Measurements from ENCODE around the gene CNGA1.

CNGA1 gene

GRCh38 chr4:47972181-47972580, 44.3 kb downstream of the CNGA1 start:
- WGBS (ENCODE audit: extremely low coverage, insufficient coverage, insufficient read length), result no CpG with 5 or more reads among the region's 1 CpG
- Histone ChIP-seq H3K79me2 (ENCODE audit: control insufficient read depth, insufficient read depth, low read length, poor library complexity) (no peaks in the 10 kb centered on the region), H2BK120ac (ENCODE audit: insufficient read depth, low read length, poor library complexity) (no peak overlapping the region), H3K27me3 (ENCODE audit: insufficient read depth, low read length) (no peaks in the 10 kb centered on the region), H3K4ac (ENCODE audit: low read depth, low read length) (no peak overlapping the region), H3K9ac (ENCODE audit: low read length) (no peak overlapping the region), H3K18ac (ENCODE audit: low read length) (no peak overlapping the region), H3K4me1 (ENCODE audit: control insufficient read depth in 1 of 2, insufficient read depth in 2 of 2, low read length in 2 of 2) (no peaks in the 10 kb centered on the region), H4K91ac (ENCODE audit: low read depth, low read length) (no peak overlapping the region), H3K36me3 (ENCODE audit: control insufficient read depth in 1 of 2, insufficient read depth in 2 of 2, low read length in 2 of 2) (no peaks in the 10 kb centered on the region), H3K23ac (ENCODE audit: low read length) (no peak overlapping the region), H2BK5ac (ENCODE audit: low read depth, low read length, poor library complexity) (no peak overlapping the region), H3K79me1 (ENCODE audit: low read length) (no peaks in the 10 kb centered on the region), H3K27ac (ENCODE audit: low read depth, low read length) (no peak overlapping the region), H3K4me3 (ENCODE audit: low read depth, low read length) (no peak overlapping the region), H3K4me2 (ENCODE audit: low read length) (no peak overlapping the region), H2AFZ (ENCODE audit: insufficient read depth, low read length, poor library complexity) (no peak overlapping the region), H3K14ac (ENCODE audit: low read length) (no peak overlapping the region), H3K9me3 (ENCODE audit: insufficient read depth, low read depth, low read length) (no peaks in the 10 kb centered on the region), H4K8ac (ENCODE audit: low read depth, low read length) (no peak overlapping the region), H2AK5ac (ENCODE audit: low read length) (no peak overlapping the region), H2BK12ac (ENCODE audit: low read length) (no peak overlapping the region), H4K12ac (ENCODE audit: low read depth, low read length) (no peak overlapping the region)
- no peak for DNase-seq

GRCh38 chr4:47968847-47969246, 47.6 kb downstream of the CNGA1 start:
- Histone ChIP-seq H3K4me3 (ENCODE audit: low read depth, low read length) (no peak overlapping the region), H4K91ac (ENCODE audit: low read depth, low read length) (no peak overlapping the region), H3K14ac (ENCODE audit: low read length) (no peak overlapping the region), H3K9me3 (ENCODE audit: insufficient read depth, low read depth, low read length) (no peaks in the 10 kb centered on the region), H2BK120ac (ENCODE audit: insufficient read depth, low read length, poor library complexity) (no peak overlapping the region), H3K36me3 (ENCODE audit: control insufficient read depth in 1 of 2, insufficient read depth in 2 of 2, low read length in 2 of 2) (no peaks in the 10 kb centered on the region), H3K79me1 (ENCODE audit: low read length) (no peaks in the 10 kb centered on the region), H3K4me2 (ENCODE audit: low read length) (no peak overlapping the region), H2BK5ac (ENCODE audit: low read depth, low read length, poor library complexity) (no peak overlapping the region), H3K18ac (ENCODE audit: low read length) (no peak overlapping the region), H2AK5ac (ENCODE audit: low read length) (no peak overlapping the region), H3K9ac (ENCODE audit: low read length) (no peak overlapping the region), H3K4ac (ENCODE audit: low read depth, low read length) (no peak overlapping the region), H3K79me2 (ENCODE audit: control insufficient read depth, insufficient read depth, low read length, poor library complexity) (no peaks in the 10 kb centered on the region), H3K4me1 (ENCODE audit: control insufficient read depth in 1 of 2, insufficient read depth in 2 of 2, low read length in 2 of 2) (no peaks in the 10 kb centered on the region), H3K27me3 (ENCODE audit: insufficient read depth, low read length) (no peaks in the 10 kb centered on the region), H4K8ac (ENCODE audit: low read depth, low read length) (no peak overlapping the region), H3K27ac (ENCODE audit: low read depth, low read length) (no peak overlapping the region), H4K12ac (ENCODE audit: low read depth, low read length) (no peak overlapping the region), H3K23ac (ENCODE audit: low read length) (no peak overlapping the region), H2BK12ac (ENCODE audit: low read length) (no peak overlapping the region), H2AFZ (ENCODE audit: insufficient read depth, low read length, poor library complexity) (no peak overlapping the region)
- no peak for DNase-seq

GRCh38 chr4:47954677-47955076, 61.8 kb downstream of the CNGA1 start:
- no CpG with 5 or more reads among the region's 6 CpGs for WGBS (ENCODE audit: extremely low coverage, insufficient coverage, insufficient read length)

GRCh38 chr4:47954245-47954644, 62.2 kb downstream of the CNGA1 start:
- Histone ChIP-seq H2AFZ (ENCODE audit: insufficient read depth, low read length, poor library complexity) (no peak overlapping the region), H3K27me3 (ENCODE audit: insufficient read depth, low read length) (no peaks in the 10 kb centered on the region), H2BK12ac (ENCODE audit: low read length) (no peak overlapping the region), H4K12ac (ENCODE audit: low read depth, low read length) (no peak overlapping the region), H4K8ac (ENCODE audit: low read depth, low read length) (no peak overlapping the region), H3K27ac (ENCODE audit: low read depth, low read length) (no peak overlapping the region), H3K23ac (ENCODE audit: low read length) (no peak overlapping the region), H3K36me3 (ENCODE audit: control insufficient read depth in 1 of 2, insufficient read depth in 2 of 2, low read length in 2 of 2) (no peaks in the 10 kb centered on the region), H3K9me3 (ENCODE audit: insufficient read depth, low read depth, low read length) (no peaks in the 10 kb centered on the region), H3K79me2 (ENCODE audit: control insufficient read depth, insufficient read depth, low read length, poor library complexity) (no peaks in the 10 kb centered on the region), H3K18ac (ENCODE audit: low read length) (no peak overlapping the region), H3K4me3 (ENCODE audit: low read depth, low read length) (no peak overlapping the region), H4K91ac (ENCODE audit: low read depth, low read length) (no peak overlapping the region), H3K4me2 (ENCODE audit: low read length) (no peak overlapping the region), H3K9ac (ENCODE audit: low read length) (no peak overlapping the region), H3K14ac (ENCODE audit: low read length) (no peak overlapping the region), H3K79me1 (ENCODE audit: low read length) (no peaks in the 10 kb centered on the region), H3K4me1 (ENCODE audit: control insufficient read depth in 1 of 2, insufficient read depth in 2 of 2, low read length in 2 of 2) (no peaks in the 10 kb centered on the region), H2AK5ac (ENCODE audit: low read length) (no peak overlapping the region), H2BK5ac (ENCODE audit: low read depth, low read length, poor library complexity) (no peak overlapping the region), H3K4ac (ENCODE audit: low read depth, low read length) (no peak overlapping the region), H2BK120ac (ENCODE audit: insufficient read depth, low read length, poor library complexity) (no peak overlapping the region)
- no peak for DNase-seq
- no CpG with 5 or more reads among the region's 10 CpGs for WGBS (ENCODE audit: extremely low coverage, insufficient coverage, insufficient read length)

More at GRCh38 chr4:47954677-47955076, 61.8 kb downstream of the CNGA1 start:
- Histone ChIP-seq H3K9me3 (ENCODE audit: insufficient read depth, low read depth, low read length) (no peaks in the 10 kb centered on the region), H3K9ac (ENCODE audit: low read length) (no peak overlapping the region), H3K14ac (ENCODE audit: low read length) (no peak overlapping the region), H3K36me3 (ENCODE audit: control insufficient read depth in 1 of 2, insufficient read depth in 2 of 2, low read length in 2 of 2) (no peaks in the 10 kb centered on the region), H3K27me3 (ENCODE audit: insufficient read depth, low read length) (no peaks in the 10 kb centered on the region), H3K4me1 (ENCODE audit: control insufficient read depth in 1 of 2, insufficient read depth in 2 of 2, low read length in 2 of 2) (no peaks in the 10 kb centered on the region), H2BK12ac (ENCODE audit: low read length) (no peak overlapping the region), H3K27ac (ENCODE audit: low read depth, low read length) (no peak overlapping the region), H2AK5ac (ENCODE audit: low read length) (no peak overlapping the region), H3K4me3 (ENCODE audit: low read depth, low read length) (no peak overlapping the region), H3K4ac (ENCODE audit: low read depth, low read length) (no peak overlapping the region), H2BK120ac (ENCODE audit: insufficient read depth, low read length, poor library complexity) (no peak overlapping the region), H4K91ac (ENCODE audit: low read depth, low read length) (no peak overlapping the region), H4K12ac (ENCODE audit: low read depth, low read length) (no peak overlapping the region), H3K4me2 (ENCODE audit: low read length) (no peak overlapping the region), H3K79me1 (ENCODE audit: low read length) (no peaks in the 10 kb centered on the region), H3K23ac (ENCODE audit: low read length) (no peak overlapping the region), H4K8ac (ENCODE audit: low read depth, low read length) (no peak overlapping the region), H2BK5ac (ENCODE audit: low read depth, low read length, poor library complexity) (no peak overlapping the region), H3K79me2 (ENCODE audit: control insufficient read depth, insufficient read depth, low read length, poor library complexity) (no peaks in the 10 kb centered on the region), H3K18ac (ENCODE audit: low read length) (no peak overlapping the region), H2AFZ (ENCODE audit: insufficient read depth, low read length, poor library complexity) (no peak overlapping the region)
- DNase-seq, result no peak

Data from trophoblast cell (in vitro differentiated cells and primary cell).